Calu3 (cell line): ENCODE measurements around the gene ADD2. TPM values are rescaled to one million over a fixed set of nuclear protein-coding genes. Genes with fewer than 3 reads are reported as not detected.

Experiments
- BruUV-seq: library from RNA; stranded (reverse); fragments of 400-500 nt; replicated peaks from 2 replicates; lab custom pipeline; 2021; lab: Mats Ljungman, UMichigan
- CTCF ChIA-PET: fragments of 300-600 bp; sonication (Branson Sonifier 250); formaldehyde crosslinking; loops from one replicate; lab custom pipeline; 2022; ENCODE audit warnings: antibody characterized with exemption; lab: Charles Lee
- DNase-seq: peaks from one replicate; pipeline ENCODE4 v3.0.0; 2022
- H3K27ac Mint-ChIP-seq: one replicate; pipeline ENCODE4 v1.8.0; 2022; ENCODE audit warnings: mixed read lengths; ENCODE audit not compliant: unreplicated experiment
- H3K27me3 Mint-ChIP-seq: one replicate; pipeline ENCODE4 v1.8.0; 2022; ENCODE audit warnings: mixed read lengths; ENCODE audit not compliant: unreplicated experiment
- H3K36me3 Mint-ChIP-seq: one replicate; pipeline ENCODE4 v1.8.0; 2022; ENCODE audit warnings: mild to moderate bottlenecking, moderate library complexity, mixed read lengths; ENCODE audit not compliant: insufficient read depth, unreplicated experiment
- H3K4me1 Mint-ChIP-seq: one replicate; pipeline ENCODE4 v1.8.0; 2022; ENCODE audit warnings: mild to moderate bottlenecking, low read depth, mixed read lengths; ENCODE audit not compliant: unreplicated experiment
- H3K4me3 Mint-ChIP-seq: one replicate; pipeline ENCODE4 v1.8.0; 2022; ENCODE audit warnings: mild to moderate bottlenecking, low read depth, moderate library complexity, mixed read lengths; ENCODE audit not compliant: unreplicated experiment
- H3K9me3 Mint-ChIP-seq: one replicate; pipeline ENCODE4 v1.8.0; 2022; ENCODE audit warnings: low read depth, mixed read lengths; ENCODE audit not compliant: unreplicated experiment
- intact Hi-C: fragments of 100-400 bp; cut with micrococcal nuclease; formaldehyde crosslinking; loops from one replicate; pipeline ENCODE4 v1.10.0; 2022; ENCODE audit not compliant: unreplicated experiment
- total RNA-seq: library from RNA; stranded (reverse); gene quantifications from 2 replicates; pipeline ENCODE4 v1.2.3, GENCODE V29; 2022
- TF ChIP-seq, protein P1 (sequence below): fragments of 200-600 bp; IDR thresholded peaks from one replicate; pipeline ENCODE4 v1.8.0; 2022; ENCODE audit warnings: antibody characterized with exemption; ENCODE audit not compliant: unreplicated experiment

The ADD2 gene
- total RNA-seq, 1 experiment from 2014 or later, result 0.14 TPM

DNA sequence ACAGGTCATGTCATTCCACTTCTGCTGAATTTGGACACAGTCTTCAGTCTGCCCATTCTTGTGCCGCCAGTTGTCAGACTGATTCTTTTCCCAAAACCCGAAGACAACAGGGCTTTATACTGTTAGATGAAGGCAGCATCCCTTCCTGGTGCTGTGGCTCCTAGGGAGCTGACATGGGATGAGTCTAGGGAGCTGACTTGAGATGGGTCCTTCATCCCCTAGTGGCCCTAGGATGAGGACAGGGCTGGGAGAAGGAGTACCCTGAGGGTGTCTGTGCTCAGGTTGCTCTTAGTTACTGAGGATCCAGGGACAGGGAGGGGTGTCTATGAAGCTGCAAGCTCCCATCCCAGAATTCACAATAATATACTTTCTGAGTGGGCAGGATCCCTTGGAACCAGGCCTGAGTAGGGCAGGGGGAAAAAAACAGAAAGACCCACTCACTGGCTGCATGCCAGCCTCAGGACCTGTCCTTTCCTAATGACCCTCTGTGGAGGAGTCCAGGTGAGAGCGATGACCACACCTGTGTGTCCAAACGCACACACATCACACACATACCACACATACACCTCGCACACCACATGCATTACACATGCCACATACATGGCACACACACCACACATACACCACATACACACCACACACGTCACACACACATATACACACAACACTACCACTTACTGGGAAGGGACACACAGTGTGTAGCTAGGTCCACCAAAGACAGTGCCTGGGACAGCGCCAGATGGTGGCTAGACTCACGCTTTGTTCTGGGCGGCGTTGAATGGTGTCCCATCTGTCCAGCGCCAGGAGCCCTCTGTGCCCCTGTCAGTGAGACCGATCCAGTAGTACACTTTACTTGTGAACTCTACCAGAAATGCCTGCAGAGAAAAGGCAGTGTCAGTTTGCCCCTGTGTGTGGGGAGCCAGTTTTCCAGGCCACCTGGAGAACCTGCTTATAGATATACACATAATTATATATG, 41.3 kb upstream of the ADD2 start:
- CTCF ChIA-PET, result no interaction called here
- DNase-seq, result no peak
- BruUV-seq, result no TSS peak
- H3K27ac Mint-ChIP-seq, result no peak overlapping the region
- TF ChIP-seq, protein P1, sequence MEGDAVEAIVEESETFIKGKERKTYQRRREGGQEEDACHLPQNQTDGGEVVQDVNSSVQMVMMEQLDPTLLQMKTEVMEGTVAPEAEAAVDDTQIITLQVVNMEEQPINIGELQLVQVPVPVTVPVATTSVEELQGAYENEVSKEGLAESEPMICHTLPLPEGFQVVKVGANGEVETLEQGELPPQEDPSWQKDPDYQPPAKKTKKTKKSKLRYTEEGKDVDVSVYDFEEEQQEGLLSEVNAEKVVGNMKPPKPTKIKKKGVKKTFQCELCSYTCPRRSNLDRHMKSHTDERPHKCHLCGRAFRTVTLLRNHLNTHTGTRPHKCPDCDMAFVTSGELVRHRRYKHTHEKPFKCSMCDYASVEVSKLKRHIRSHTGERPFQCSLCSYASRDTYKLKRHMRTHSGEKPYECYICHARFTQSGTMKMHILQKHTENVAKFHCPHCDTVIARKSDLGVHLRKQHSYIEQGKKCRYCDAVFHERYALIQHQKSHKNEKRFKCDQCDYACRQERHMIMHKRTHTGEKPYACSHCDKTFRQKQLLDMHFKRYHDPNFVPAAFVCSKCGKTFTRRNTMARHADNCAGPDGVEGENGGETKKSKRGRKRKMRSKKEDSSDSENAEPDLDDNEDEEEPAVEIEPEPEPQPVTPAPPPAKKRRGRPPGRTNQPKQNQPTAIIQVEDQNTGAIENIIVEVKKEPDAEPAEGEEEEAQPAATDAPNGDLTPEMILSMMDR, result no peak
- H3K27me3 Mint-ChIP-seq, result peaks cover 83% of the 10 kb centered on the region
- intact Hi-C loops, result no loop called here
- no peaks in the 10 kb centered on the region for H3K4me1 Mint-ChIP-seq
- H3K4me3 Mint-ChIP-seq, result no peak overlapping the region
- H3K36me3 Mint-ChIP-seq, result no peaks in the 10 kb centered on the region
- H3K9me3 Mint-ChIP-seq, result no peaks in the 10 kb centered on the region

GRCh38 chr2:70807828-70808118, 39.8 kb upstream of the ADD2 start:
- TF ChIP-seq, protein P1, result no peak
- H3K4me1 Mint-ChIP-seq, result no peaks in the 10 kb centered on the region
- no peaks in the 10 kb centered on the region for H3K36me3 Mint-ChIP-seq
- no TSS peak for BruUV-seq
- CTCF ChIA-PET, result interaction anchor here (0.7 kb wide), 1 partner anchor 17 kb away, joined by 3 read pairs; no protein-coding TSS in a partner anchor
- no peak overlapping the region for H3K4me3 Mint-ChIP-seq
- H3K9me3 Mint-ChIP-seq, result no peaks in the 10 kb centered on the region
- no peak for DNase-seq
- no peak overlapping the region for H3K27ac Mint-ChIP-seq
- intact Hi-C loops, result no loop called here
- peaks cover 78% of the 10 kb centered on the region for H3K27me3 Mint-ChIP-seq

DNA sequence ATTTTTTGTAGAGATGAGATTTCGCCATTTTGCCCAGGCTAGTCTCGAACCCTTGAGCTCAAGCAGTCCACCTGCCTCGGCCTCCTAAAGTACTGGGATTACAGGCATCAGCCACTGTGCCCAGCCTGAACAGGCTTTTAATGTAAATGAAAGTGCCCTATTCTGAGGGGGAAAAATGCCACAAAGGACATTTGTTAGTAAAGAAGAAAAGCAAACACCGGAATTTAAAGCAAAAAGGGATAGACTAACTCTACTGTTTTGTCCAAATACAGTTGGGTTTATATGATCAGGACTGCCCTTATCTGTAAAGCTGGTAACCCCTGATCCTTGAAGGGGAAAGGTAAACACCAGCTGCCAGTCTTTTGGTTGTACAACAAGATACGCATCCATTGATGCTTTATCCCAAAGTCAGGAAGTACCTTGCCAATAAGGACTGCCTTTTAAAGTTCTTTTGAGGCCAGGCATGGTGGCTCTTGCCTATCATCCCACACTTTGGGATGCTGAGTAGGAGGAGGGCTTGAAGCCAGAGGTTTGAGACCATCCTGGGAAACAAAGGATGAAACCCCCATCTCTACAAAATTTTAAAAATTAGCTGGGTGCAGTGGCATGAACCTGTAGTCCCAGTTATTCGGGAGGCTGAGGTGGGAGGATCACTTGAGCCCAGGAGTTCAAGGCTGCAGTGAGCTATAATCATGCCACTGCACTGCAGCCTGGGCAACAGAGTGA, 39.3 kb upstream of the ADD2 start:
- intact Hi-C loops, result no loop called here
- peaks cover 78% of the 10 kb centered on the region for H3K27me3 Mint-ChIP-seq
- TF ChIP-seq, protein P1, result no peak
- no peaks in the 10 kb centered on the region for H3K36me3 Mint-ChIP-seq
- no peak overlapping the region for H3K4me3 Mint-ChIP-seq
- H3K27ac Mint-ChIP-seq, result no peak overlapping the region
- no TSS peak for BruUV-seq
- CTCF ChIA-PET, result no interaction called here
- no peaks in the 10 kb centered on the region for H3K4me1 Mint-ChIP-seq
- DNase-seq, result no peak
- H3K9me3 Mint-ChIP-seq, result no peaks in the 10 kb centered on the region

- no peak for DNase-seq
- H3K9me3 Mint-ChIP-seq, result no peaks in the 10 kb centered on the region
- TF ChIP-seq, protein P1, result no peak
- CTCF ChIA-PET, result no interaction called here
- H3K27me3 Mint-ChIP-seq, result peaks cover 78% of the 10 kb centered on the region
- no TSS peak for BruUV-seq
- intact Hi-C loops, result no loop called here
- H3K36me3 Mint-ChIP-seq, result no peaks in the 10 kb centered on the region
- H3K4me1 Mint-ChIP-seq, result no peaks in the 10 kb centered on the region
- H3K27ac Mint-ChIP-seq, result no peak overlapping the region
- H3K4me3 Mint-ChIP-seq, result no peak overlapping the region
Observed at GRCh38 chr2:70806620-70807019, 38.6 kb upstream of the ADD2 start.
